Ovary (tissue), 9 donors: ENCODE measurements around the gene TAS2R40. TPM values are rescaled to one million over a fixed set of nuclear protein-coding genes. Genes with fewer than 3 reads are reported as not detected.

Experiments used
- DNase-seq, 5 donors: peaks; one replicate each; pipeline ENCODE4 v3.0.0-alpha.2; 2019 to 2020
- H3K27ac ChIP-seq, 2 donors: fragments of 200-600 bp; one replicate each; pipeline versions ENCODE4 v1.5.1 to v1.8.0; 2019 to 2022
- H3K27me3 ChIP-seq: fragments of 200-600 bp; one replicate; pipeline ENCODE4 v1.8.0; 2022
- H3K36me3 ChIP-seq: fragments of 200-600 bp; sonication (generic); one replicate; pipeline ENCODE4 v1.5.1; 2019
- H3K4me1 ChIP-seq: one replicate; pipeline ENCODE4 v1.8.1; 2013; ENCODE audit warnings: mild to moderate bottlenecking, moderate library complexity; ENCODE audit not compliant: insufficient read depth
- H3K4me3 ChIP-seq: fragments of 200-600 bp; sonication (generic); one replicate; pipeline ENCODE4 v1.5.1; 2017
- H3K9me3 ChIP-seq, 2 donors: fragments of 200-600 bp in 1 of 2; sonication (generic) in 1 of 2; one replicate each; pipeline versions ENCODE4 v1.5.1 to v1.8.1; 2013 to 2019; ENCODE audit warnings: mild to moderate bottlenecking in 1 of 2, moderate library complexity in 1 of 2
- CTCF ChIP-seq, 3 donors: fragments of 450-650 bp in 2 of 3; fragments of 200-600 bp in 1 of 3; IDR thresholded peaks; one replicate each; pipeline versions ENCODE4 v1.5.1 to v1.8.0; 2016 to 2022; ENCODE audit warnings: antibody characterized with exemption in 3 of 3, mild to moderate bottlenecking in 1 of 3
- EP300 ChIP-seq: sonication (generic); formaldehyde crosslinking; IDR thresholded peaks from one replicate; pipeline ENCODE4 v1.6.1; 2017; ENCODE audit warnings: antibody characterized with exemption
- POLR2A ChIP-seq: fragments of 450-650 bp; IDR thresholded peaks from one replicate; pipeline ENCODE4 v1.6.1; 2017; ENCODE audit warnings: antibody characterized with exemption, mild to moderate bottlenecking, moderate library complexity
- WGBS, 3 donors: extraction: QIAGEN DNeasy Blood & Tissue Kit in 1 of 3; methylation state at CpG; one replicate each; pipeline versions ENCODE4 v1.1.5 to v1.1.7; 2013 to 2017; 5-methylcytosine and 5-hydroxymethylcytosine counted together
- intact Hi-C, 4 donors: fragments of 100-400 bp; cut with DNase I; formaldehyde crosslinking; loops; one replicate each; pipeline versions ENCODE4 v1.11.0 to v1.15.1; 2022 to 2023
- polyA plus RNA-seq, 2 donors: library from polyadenylated mRNA; stranded (reverse); fragments of 200-250 nt in 1 of 2; fragments of 350-450 nt in 1 of 2; fragmentation: Illumina TruSeq in 1 of 2; extraction: RNeasy Lipid Tissue Mini Kit (QIAGEN cat#74804) in 1 of 2; gene quantifications; one replicate each; pipeline ENCODE4 v1.2.3, GENCODE V29; 2013 to 2014
- total RNA-seq, 7 donors: library from RNA; depleted of rRNA in 2 of 7; stranded (reverse); fragments of >200 nt in 2 of 7; fragmentation: NEBNext Ultra II Directional in 3 of 7; extraction: Animal tissue kit (Norgen Biotek cat#: 25700) in 3 of 7; gene quantifications; one replicate each; pipeline versions ENCODE4 v1.1.0 to v1.2.4, GENCODE V29; 2016 to 2023
- donor health status: DM: no; HTN: no; CAD: no; lungs with moderate emphysema.
- donor health status: DM: no; HTN: no; CAD: no.
- donor health status: Bipolar disorder and iron deficiency.
- donor health status: DM: yes; HTN: yes; CAD: no.
- donor health status: DM: no; HTN: no; CAD: no.
- donor health status: DM: yes; HTN: yes; CAD: no.

TAS2R40 gene
- total and polyA plus RNA-seq, 9 donors = not detected

- Histone ChIP-seq H3K4me1 (no peaks in the 10 kb centered on the region), H3K36me3 (no peaks in the 10 kb centered on the region)
These were observed 7.4 kb downstream of the TAS2R40 start for GRCh38 chr7:143229054-143229790.

GRCh38 chr7:143230602-143231457 is 9.0 kb downstream of the TAS2R40 start:
- intact Hi-C loops = no loop called here
- TF ChIP-seq CTCF (IDR thresholded peaks at IDR 0.05) (no peak), POLR2A (no peak), EP300 (no peak)
- H3K27ac ChIP-seq = no peak overlapping the region
- WGBS, 3 donors = 90 to 94% (median 94%) methylated on average over 2 of the region's 2 CpGs
- no peak overlapping the region for H3K4me3 ChIP-seq
- H3K36me3 ChIP-seq = no peaks in the 10 kb centered on the region
- DNase-seq = no peak
- no peaks in the 10 kb centered on the region for H3K4me1 ChIP-seq
- H3K27me3 ChIP-seq = no peaks in the 10 kb centered on the region
- no peaks in the 10 kb centered on the region for H3K9me3 ChIP-seq

More at GRCh38 chr7:143229054-143229790, 7.4 kb downstream of the TAS2R40 start:
- intact Hi-C loops = no loop called here
- H3K4me3 ChIP-seq = no peak overlapping the region
- DNase-seq = no peak
- no peak overlapping the region for H3K27ac ChIP-seq
- H3K9me3 ChIP-seq = no peaks in the 10 kb centered on the region
- TF ChIP-seq POLR2A = no peak
- no peak for TF ChIP-seq EP300
- no peak for TF ChIP-seq CTCF (IDR thresholded peaks at IDR 0.05)
- H3K27me3 ChIP-seq = no peaks in the 10 kb centered on the region
- WGBS, 3 donors = 32 to 36% (median 35%) methylated on average over 9 of the region's 9 CpGs

GRCh38 chr7:143233816-143234532 is 12.1 kb downstream of the TAS2R40 start:
- Histone ChIP-seq H3K27ac (no peak overlapping the region), H3K27me3 (no peaks in the 10 kb centered on the region), H3K4me1 (no peaks in the 10 kb centered on the region), H3K4me3 (no peak overlapping the region), H3K9me3 (no peaks in the 10 kb centered on the region), H3K36me3 (no peaks in the 10 kb centered on the region)
- TF ChIP-seq EP300 (no peak), CTCF (IDR thresholded peaks at IDR 0.05) (no peak), POLR2A (no peak)
- intact Hi-C loops = no loop called here
- 92 to 98% (median 97%) methylated on average over 2 of the region's 2 CpGs for WGBS, 3 donors
- no peak for DNase-seq

GRCh38 chr7:143234533-143234875 is 12.7 kb downstream of the TAS2R40 start:
- no peak for DNase-seq
- WGBS, 3 donors = 78 to 87% (median 85%) methylated on average over 3 of the region's 3 CpGs
- no peak overlapping the region for H3K27ac ChIP-seq
- no peaks in the 10 kb centered on the region for H3K4me1 ChIP-seq
- no peaks in the 10 kb centered on the region for H3K36me3 ChIP-seq
- intact Hi-C loops = no loop called here
- no peak overlapping the region for H3K4me3 ChIP-seq
- H3K27me3 ChIP-seq = no peaks in the 10 kb centered on the region
- no peak for TF ChIP-seq POLR2A
- no peak for TF ChIP-seq CTCF (IDR thresholded peaks at IDR 0.05)
- no peak for TF ChIP-seq EP300
- no peaks in the 10 kb centered on the region for H3K9me3 ChIP-seq
